Esophagus (tissue), 2 donors: Measurements from ENCODE around the gene VIPR2. TPM values are rescaled to one million over a fixed set of nuclear protein-coding genes. Genes with fewer than 3 reads are reported as not detected.

ENCODE experiments used
- H3K27ac ChIP-seq, 2 donors: one replicate each; pipeline ENCODE4 v1.5.1; 2013; ENCODE audit warnings: low read depth in 2 of 2, mild to moderate bottlenecking in 2 of 2, inconsistent platforms in 1 of 2, low read length in 1 of 2, moderate library complexity in 1 of 2
- H3K27me3 ChIP-seq, 2 donors: one replicate each; pipeline ENCODE4 v1.6.1; 2013; ENCODE audit warnings: low read length in 2 of 2, control low read depth in 1 of 2, mild to moderate bottlenecking in 1 of 2; ENCODE audit not compliant: insufficient read depth in 2 of 2, control insufficient read depth in 1 of 2
- H3K36me3 ChIP-seq, 2 donors: one replicate each; pipeline ENCODE4 v1.6.1; 2013; ENCODE audit warnings: low read length in 1 of 2; ENCODE audit not compliant: control insufficient read depth in 2 of 2, insufficient read depth in 2 of 2
- H3K4me1 ChIP-seq, 2 donors: one replicate each; pipeline ENCODE4 v1.6.1; 2013; ENCODE audit warnings: low read length in 1 of 2; ENCODE audit not compliant: control insufficient read depth in 2 of 2, insufficient read depth in 2 of 2
- H3K4me3 ChIP-seq, 2 donors: one replicate each; pipeline ENCODE4 v1.5.1; 2013; ENCODE audit warnings: low read length in 2 of 2, mild to moderate bottlenecking in 2 of 2, low read depth in 1 of 2, moderate library complexity in 1 of 2
- H3K9me3 ChIP-seq, 2 donors: one replicate each; pipeline ENCODE4 v1.6.1; 2013; ENCODE audit warnings: mild to moderate bottlenecking in 2 of 2, low read depth in 1 of 2, low read length in 1 of 2, moderate library complexity in 1 of 2; ENCODE audit not compliant: control insufficient read depth in 2 of 2, insufficient read depth in 1 of 2
- WGBS, 2 donors: extraction: QIAGEN DNeasy Blood & Tissue Kit; methylation state at CpG; one replicate each; pipeline ENCODE4 v1.1.7; 2013; 5-methylcytosine and 5-hydroxymethylcytosine counted together
- polyA plus RNA-seq, 2 donors: library from polyadenylated mRNA; stranded (reverse); fragments of 200-250 nt; gene quantifications; one replicate each; pipeline ENCODE4 v1.2.3, GENCODE V29; 2013
- donor health status: healthy with polysubstance abuse.
- donor health status: Bipolar disorder and iron deficiency.

VIPR2 gene
- polyA plus RNA-seq, 2 donors: 0.39 to 0.40 TPM

- WGBS, 2 donors: 76% methylated on average over 17 of the region's 17 CpGs
- Histone ChIP-seq H3K36me3 (no peaks in the 10 kb centered on the region), H3K9me3 (no peaks in the 10 kb centered on the region), H3K27ac (no peak overlapping the region), H3K4me3 (no peak overlapping the region), H3K27me3 (no peaks in the 10 kb centered on the region), H3K4me1 (peaks cover 0 to 2% of the 10 kb centered on the region in 2 donors)
Observed at GRCh38 chr7:159117366-159118196, 27.1 kb downstream of the VIPR2 start.

- peaks cover 0 to 2% of the 10 kb centered on the region in 2 donors for H3K4me1 ChIP-seq
Observed at GRCh38 chr7:159116581-159117339, 27.9 kb downstream of the VIPR2 start.

GRCh38 chr7:159115601-159116501 is 28.8 kb downstream of the VIPR2 start:
- Histone ChIP-seq H3K27me3 (no peaks in the 10 kb centered on the region), H3K27ac (no peak overlapping the region), H3K4me3 (no peak overlapping the region), H3K4me1 (peaks cover 0 to 2% of the 10 kb centered on the region in 2 donors), H3K36me3 (no peaks in the 10 kb centered on the region), H3K9me3 (no peaks in the 10 kb centered on the region)
- WGBS, 2 donors: 52 to 63% methylated on average over 19 of the region's 19 CpGs

More at GRCh38 chr7:159116581-159117339, 27.9 kb downstream of the VIPR2 start:
- Histone ChIP-seq H3K4me3 (no peak overlapping the region), H3K9me3 (no peaks in the 10 kb centered on the region), H3K27ac (no peak overlapping the region), H3K36me3 (no peaks in the 10 kb centered on the region), H3K27me3 (no peaks in the 10 kb centered on the region)
- WGBS, 2 donors: 72% methylated on average over 16 of the region's 16 CpGs

- WGBS, 2 donors: 42 to 47% methylated on average over 7 of the region's 7 CpGs
- H3K27me3 ChIP-seq: no peaks in the 10 kb centered on the region
- H3K4me3 ChIP-seq: no peak overlapping the region
- H3K9me3 ChIP-seq: no peaks in the 10 kb centered on the region
- no peak overlapping the region for H3K27ac ChIP-seq
- H3K4me1 ChIP-seq: peaks cover 0 to 2% of the 10 kb centered on the region in 2 donors
- no peaks in the 10 kb centered on the region for H3K36me3 ChIP-seq
Observed at GRCh38 chr7:159114981-159115380, 29.7 kb downstream of the VIPR2 start.

GRCh38 chr7:159114096-159114495 is 30.6 kb downstream of the VIPR2 start:
- Histone ChIP-seq H3K4me3 (no peak overlapping the region), H3K36me3 (no peaks in the 10 kb centered on the region), H3K27ac (no peak overlapping the region), H3K9me3 (no peaks in the 10 kb centered on the region), H3K4me1 (peaks cover 0 to 2% of the 10 kb centered on the region in 2 donors), H3K27me3 (no peaks in the 10 kb centered on the region)
- WGBS, 2 donors: 69 to 78% methylated on average over 7 of the region's 7 CpGs

GRCh38 chr7:159113056-159113455 is 31.6 kb downstream of the VIPR2 start:
- no peaks in the 10 kb centered on the region for H3K9me3 ChIP-seq
- no peak overlapping the region for H3K27ac ChIP-seq
- no peaks in the 10 kb centered on the region for H3K36me3 ChIP-seq
- no peaks in the 10 kb centered on the region for H3K27me3 ChIP-seq
- no peak overlapping the region for H3K4me3 ChIP-seq
- 68 to 76% methylated on average over 8 of the region's 8 CpGs for WGBS, 2 donors
- peaks cover 0 to 2% of the 10 kb centered on the region in 2 donors for H3K4me1 ChIP-seq

- Histone ChIP-seq H3K36me3 (no peaks in the 10 kb centered on the region), H3K27me3 (no peaks in the 10 kb centered on the region), H3K4me3 (no peak overlapping the region), H3K27ac (no peak overlapping the region), H3K9me3 (no peaks in the 10 kb centered on the region), H3K4me1 (peaks cover 0 to 2% of the 10 kb centered on the region in 2 donors)
- WGBS, 2 donors: 59 to 67% methylated on average over 48 of the region's 48 CpGs
Observed at GRCh38 chr7:159112136-159113011, 32.3 kb downstream of the VIPR2 start.

- Histone ChIP-seq H3K9me3 (no peaks in the 10 kb centered on the region), H3K36me3 (no peaks in the 10 kb centered on the region), H3K4me1 (peaks cover under 1 to 2% of the 10 kb centered on the region in 2 donors), H3K27me3 (no peaks in the 10 kb centered on the region), H3K4me3 (no peak overlapping the region), H3K27ac (no peak overlapping the region)
- WGBS, 2 donors: 63 to 67% methylated on average over 10 of the region's 10 CpGs
Observed at GRCh38 chr7:159109653-159110035, 35.0 kb downstream of the VIPR2 start.
